Nephron progenitor cell (in vitro differentiated cells): ENCODE measurements around the gene SLC39A8.
A peak's percentile ranks its signal among the peaks of the same experiment; 100 is the strongest.

Experiments
- DNase-seq: peaks from one replicate; pipeline ENCODE4 v3.0.0; 2021
- H3K27ac Mint-ChIP-seq: 2 replicates; pipeline ENCODE4 v1.8.0; 2021; ENCODE audit warnings: mild to moderate bottlenecking, moderate library complexity, mixed read lengths
- H3K27me3 Mint-ChIP-seq: 2 replicates; pipeline ENCODE4 v1.8.0; 2021; ENCODE audit warnings: mild to moderate bottlenecking, low read depth, mixed read lengths; ENCODE audit not compliant: poor library complexity
- H3K36me3 Mint-ChIP-seq: 2 replicates; pipeline ENCODE4 v1.8.0; 2021; ENCODE audit warnings: low read depth, mixed read lengths
- H3K4me1 Mint-ChIP-seq: 2 replicates; pipeline ENCODE4 v1.8.0; 2021; ENCODE audit warnings: mixed read lengths
- H3K4me3 Mint-ChIP-seq: 2 replicates; pipeline ENCODE4 v1.8.0; 2021; ENCODE audit warnings: mild to moderate bottlenecking, moderate library complexity, mixed read lengths
- H3K9me3 Mint-ChIP-seq: 2 replicates; pipeline ENCODE4 v1.8.0; 2021; ENCODE audit warnings: mild to moderate bottlenecking, moderate library complexity, mixed read lengths
- TF ChIP-seq, protein P1 (sequence below): fragments of 200-600 bp; sonication (generic); IDR thresholded peaks from 2 replicates; pipeline ENCODE4 v1.5.0; 2021; ENCODE audit warnings: antibody characterized with exemption

Gene SLC39A8

DNA sequence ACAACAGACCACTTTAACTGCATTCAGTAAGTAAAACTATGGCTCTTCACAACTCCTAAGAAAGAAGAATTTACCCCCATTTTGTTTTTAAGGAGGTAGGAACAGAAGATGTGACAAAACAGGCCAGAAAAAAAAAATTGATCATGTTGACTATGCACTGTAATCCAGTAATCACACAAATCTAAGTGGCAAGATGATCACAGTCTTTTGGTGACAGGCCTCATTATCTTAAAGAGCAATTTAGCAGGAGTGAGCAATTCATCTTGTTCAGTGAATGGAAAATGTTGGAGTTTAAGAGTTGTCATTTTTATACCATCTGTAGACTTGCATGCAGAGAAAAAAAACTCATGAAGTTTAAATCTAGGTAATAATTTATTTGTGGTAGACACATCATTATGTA, 115.1 kb downstream of the SLC39A8 start:
- H3K4me3 Mint-ChIP-seq, result no peak overlapping the region
- H3K36me3 Mint-ChIP-seq, result peaks cover 5% of the 10 kb centered on the region
- peak overlapping the region; percentile 62 for H3K27ac Mint-ChIP-seq
- H3K27me3 Mint-ChIP-seq, result no peaks in the 10 kb centered on the region
- no peak for DNase-seq
- peaks cover 30% of the 10 kb centered on the region for H3K9me3 Mint-ChIP-seq
- TF ChIP-seq, protein P1, sequence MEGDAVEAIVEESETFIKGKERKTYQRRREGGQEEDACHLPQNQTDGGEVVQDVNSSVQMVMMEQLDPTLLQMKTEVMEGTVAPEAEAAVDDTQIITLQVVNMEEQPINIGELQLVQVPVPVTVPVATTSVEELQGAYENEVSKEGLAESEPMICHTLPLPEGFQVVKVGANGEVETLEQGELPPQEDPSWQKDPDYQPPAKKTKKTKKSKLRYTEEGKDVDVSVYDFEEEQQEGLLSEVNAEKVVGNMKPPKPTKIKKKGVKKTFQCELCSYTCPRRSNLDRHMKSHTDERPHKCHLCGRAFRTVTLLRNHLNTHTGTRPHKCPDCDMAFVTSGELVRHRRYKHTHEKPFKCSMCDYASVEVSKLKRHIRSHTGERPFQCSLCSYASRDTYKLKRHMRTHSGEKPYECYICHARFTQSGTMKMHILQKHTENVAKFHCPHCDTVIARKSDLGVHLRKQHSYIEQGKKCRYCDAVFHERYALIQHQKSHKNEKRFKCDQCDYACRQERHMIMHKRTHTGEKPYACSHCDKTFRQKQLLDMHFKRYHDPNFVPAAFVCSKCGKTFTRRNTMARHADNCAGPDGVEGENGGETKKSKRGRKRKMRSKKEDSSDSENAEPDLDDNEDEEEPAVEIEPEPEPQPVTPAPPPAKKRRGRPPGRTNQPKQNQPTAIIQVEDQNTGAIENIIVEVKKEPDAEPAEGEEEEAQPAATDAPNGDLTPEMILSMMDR, result no peak
- H3K4me1 Mint-ChIP-seq, result no peaks in the 10 kb centered on the region

DNA sequence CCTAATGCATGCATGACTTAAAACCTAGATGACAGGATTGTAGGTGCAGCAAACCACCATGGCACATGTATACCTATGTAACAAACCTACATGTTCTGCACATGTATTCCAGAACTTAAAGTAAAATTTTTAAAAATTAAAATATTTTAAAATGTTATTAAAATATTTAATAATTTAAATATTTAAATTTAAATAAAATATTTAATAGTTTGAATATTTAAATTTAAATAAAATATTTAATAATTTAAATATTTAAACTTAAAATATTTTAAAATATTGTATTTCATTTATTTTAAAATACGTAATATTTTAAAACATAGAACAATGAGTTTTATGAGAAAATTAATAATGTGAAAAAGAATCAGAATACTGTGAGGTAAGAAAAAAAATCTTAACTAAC, 117.9 kb downstream of the SLC39A8 start:
- DNase-seq, result no peak
- peaks cover 21% of the 10 kb centered on the region for H3K9me3 Mint-ChIP-seq
- peaks cover 5% of the 10 kb centered on the region for H3K36me3 Mint-ChIP-seq
- H3K4me3 Mint-ChIP-seq, result no peak overlapping the region
- no peaks in the 10 kb centered on the region for H3K4me1 Mint-ChIP-seq
- H3K27ac Mint-ChIP-seq, result no peak overlapping the region
- no peaks in the 10 kb centered on the region for H3K27me3 Mint-ChIP-seq
- TF ChIP-seq, protein P1, result no peak

DNA sequence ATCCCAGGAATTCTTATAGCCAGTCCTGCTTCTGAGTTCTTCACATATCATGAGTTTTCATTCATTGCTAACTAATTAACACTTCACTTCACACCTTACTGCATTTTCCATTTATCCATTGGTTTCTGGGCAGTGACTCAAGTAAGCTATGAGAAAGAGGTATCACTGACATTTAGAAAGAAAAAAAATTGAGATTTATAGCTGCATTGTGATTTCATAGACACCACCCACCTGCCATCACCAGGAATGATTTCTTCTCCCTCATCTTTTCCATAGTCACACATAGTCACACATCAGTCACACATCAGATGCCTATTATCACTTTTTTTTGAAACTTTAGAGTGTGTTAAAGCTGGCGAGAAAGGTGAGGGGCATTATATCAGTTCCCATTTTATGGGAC, 121.8 kb downstream of the SLC39A8 start:
- Mint-ChIP-seq H3K27ac (no peak overlapping the region), H3K9me3 (peaks cover 23% of the 10 kb centered on the region), H3K4me3 (no peak overlapping the region), H3K27me3 (no peaks in the 10 kb centered on the region), H3K4me1 (no peaks in the 10 kb centered on the region), H3K36me3 (peaks cover 2% of the 10 kb centered on the region)
- TF ChIP-seq, protein P1, result no peak
- no peak for DNase-seq

DNA sequence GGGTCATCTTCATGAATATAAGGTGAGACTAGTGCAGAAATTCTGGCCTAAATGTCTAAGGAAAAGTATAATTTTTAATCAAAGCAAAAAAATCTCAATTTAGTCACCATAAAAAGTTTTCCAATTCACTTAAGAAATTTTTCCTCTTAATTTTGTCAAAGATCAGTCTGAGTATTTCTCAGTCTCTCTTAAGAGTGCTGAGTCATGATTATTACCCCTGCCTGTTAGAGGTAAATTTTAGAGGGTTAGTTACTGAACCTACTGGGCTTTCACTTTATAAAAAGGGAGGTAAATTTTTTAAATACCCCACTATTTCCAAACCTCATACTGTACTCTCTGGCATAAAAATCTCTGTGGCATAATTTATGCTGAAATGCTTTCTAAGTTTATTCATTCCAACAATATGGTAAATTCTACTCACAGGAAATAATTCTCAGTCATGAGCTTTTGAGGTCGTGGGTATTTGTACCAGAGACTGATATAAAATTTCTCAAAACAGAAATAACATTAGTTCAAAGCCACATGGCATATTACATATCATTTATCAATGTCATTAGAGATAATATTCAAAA, 122.4 kb downstream of the SLC39A8 start:
- no peaks in the 10 kb centered on the region for H3K36me3 Mint-ChIP-seq
- no peaks in the 10 kb centered on the region for H3K4me1 Mint-ChIP-seq
- H3K4me3 Mint-ChIP-seq, result no peak overlapping the region
- H3K27me3 Mint-ChIP-seq, result no peaks in the 10 kb centered on the region
- TF ChIP-seq, protein P1, result no peak
- no peak overlapping the region for H3K27ac Mint-ChIP-seq
- peaks cover 19% of the 10 kb centered on the region for H3K9me3 Mint-ChIP-seq
- DNase-seq, result no peak

DNA sequence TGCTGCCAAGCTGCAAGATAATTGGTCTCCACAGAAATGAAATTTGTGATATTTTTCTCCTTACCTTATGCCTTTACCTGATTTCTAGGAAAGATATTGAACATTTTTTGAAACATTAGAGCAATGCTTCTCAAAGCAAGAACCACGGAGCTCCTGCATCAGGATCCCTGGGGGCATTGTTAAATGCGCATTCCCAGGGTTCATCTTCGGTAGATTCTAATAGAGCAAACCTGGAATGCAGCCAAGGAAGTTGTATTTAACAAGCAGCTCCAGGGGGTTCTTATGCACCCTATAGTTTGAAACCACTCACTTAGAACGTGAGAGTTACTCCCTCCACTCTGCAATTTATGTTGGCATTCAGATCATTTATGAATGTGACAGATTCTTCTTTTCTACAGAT, 126.2 kb downstream of the SLC39A8 start:
- Mint-ChIP-seq H3K9me3 (peaks cover 4% of the 10 kb centered on the region), H3K4me1 (no peaks in the 10 kb centered on the region), H3K27ac (no peak overlapping the region), H3K4me3 (no peak overlapping the region), H3K27me3 (no peaks in the 10 kb centered on the region), H3K36me3 (no peaks in the 10 kb centered on the region)
- no peak for DNase-seq
- TF ChIP-seq, protein P1, result no peak

DNA sequence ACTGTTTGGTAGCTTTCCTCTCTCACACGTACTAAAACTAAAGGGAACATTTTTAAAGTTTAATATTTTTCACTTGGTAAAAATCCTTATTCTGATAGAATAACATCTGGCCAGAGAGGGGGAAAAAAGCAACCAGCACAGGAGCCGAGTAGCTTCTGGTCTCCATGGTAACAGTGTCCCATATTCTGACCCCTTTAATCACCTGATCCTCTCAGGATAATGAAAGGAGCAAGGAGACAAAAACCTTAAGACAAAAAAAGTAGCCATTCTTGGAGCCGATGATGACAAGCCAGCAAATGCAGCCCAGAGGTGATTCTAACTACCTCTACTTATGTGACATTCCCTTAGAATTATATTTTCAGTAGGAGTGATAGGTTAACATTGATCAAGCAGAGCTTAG, 126.6 kb downstream of the SLC39A8 start:
- H3K4me1 Mint-ChIP-seq, result no peaks in the 10 kb centered on the region
- H3K27ac Mint-ChIP-seq, result no peak overlapping the region
- no peak overlapping the region for H3K4me3 Mint-ChIP-seq
- DNase-seq, result no peak
- H3K9me3 Mint-ChIP-seq, result peaks cover 4% of the 10 kb centered on the region
- TF ChIP-seq, protein P1, result no peak
- no peaks in the 10 kb centered on the region for H3K36me3 Mint-ChIP-seq
- no peaks in the 10 kb centered on the region for H3K27me3 Mint-ChIP-seq
